ENCODE measurements around the gene CCDC197.

DNA sequence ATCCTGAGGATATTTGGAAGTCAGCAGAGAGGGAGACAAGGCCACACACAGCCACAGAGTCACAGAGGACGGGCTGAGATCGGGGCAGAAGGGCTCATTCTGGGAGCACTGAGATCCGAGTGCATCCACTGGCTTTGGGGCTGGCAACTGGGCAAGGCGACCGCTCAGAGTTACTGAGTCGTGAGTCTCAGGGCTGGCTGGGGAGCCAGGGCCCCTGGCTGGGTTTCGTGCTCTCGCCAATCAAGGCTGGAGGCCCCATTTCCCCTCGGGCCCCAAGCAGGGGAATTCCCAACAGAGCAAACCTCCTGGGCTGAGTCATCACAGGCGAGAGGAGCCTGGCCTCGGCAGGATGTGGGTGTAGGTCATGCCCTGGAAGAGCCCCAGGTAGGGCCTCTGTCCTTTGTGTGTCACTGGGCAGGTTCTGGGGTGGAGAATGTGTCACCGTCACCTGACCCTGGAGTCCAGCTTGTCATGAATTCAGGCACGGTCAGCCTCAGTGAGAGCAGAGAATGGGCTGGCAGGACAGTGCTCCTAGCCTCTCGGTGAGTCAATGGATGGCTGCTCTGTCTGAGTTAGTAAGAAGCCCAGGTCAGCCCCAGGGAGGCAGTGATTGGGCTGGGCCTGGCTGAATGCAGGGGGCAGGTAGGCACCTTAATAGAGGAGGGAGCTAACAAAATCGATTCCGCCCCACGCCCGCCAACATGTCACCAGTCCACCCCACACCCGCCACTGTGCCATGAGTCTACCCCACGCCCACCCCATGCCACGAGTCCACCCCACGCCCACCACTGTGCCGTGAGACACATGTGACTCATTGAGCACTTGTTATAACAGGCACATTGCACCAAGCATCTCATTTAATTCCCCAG is 37.6 kb upstream of the CCDC197 start:
- TF ChIP-seq CTCF (IDR thresholded peaks at IDR 0.05) = no peak
- no peak for TF ChIP-seq POLR2A (IDR thresholded peaks at IDR 0.05)

Data from ovary (tissue), 3 donors.